Measurements from ENCODE around the gene HS2ST1.

Gene HS2ST1

GRCh38 chr1:87136607-87137341 is 222.3 kb downstream of the HS2ST1 start:
- DNase-seq (ENCODE audit: low read depth in 2 of 2): no peak

DNA sequence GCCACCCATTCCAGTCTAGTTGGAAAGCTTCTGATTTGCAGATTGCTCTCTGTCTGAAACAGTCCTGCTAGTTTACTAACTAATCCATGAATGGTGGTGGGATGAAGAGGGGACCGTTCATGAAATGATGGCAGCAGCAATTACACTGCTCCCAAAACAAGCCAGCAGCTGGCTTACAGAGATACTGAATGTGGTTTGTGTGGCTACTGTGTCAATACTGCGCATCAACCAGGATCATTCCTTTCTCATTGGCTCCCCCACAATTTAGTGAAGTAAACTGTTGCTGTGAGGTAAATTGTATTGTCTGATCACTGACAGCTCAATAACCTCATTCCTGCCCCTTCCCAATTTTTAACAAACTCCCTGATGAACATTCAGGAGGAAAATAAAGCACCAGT is 222.9 kb downstream of the HS2ST1 start:
- DNase-seq (ENCODE audit: low read depth in 2 of 2): no peak

- no peak for DNase-seq (ENCODE audit: low read depth in 2 of 2)
Observed at GRCh38 chr1:87140831-87141540, 226.6 kb downstream of the HS2ST1 start.

DNA sequence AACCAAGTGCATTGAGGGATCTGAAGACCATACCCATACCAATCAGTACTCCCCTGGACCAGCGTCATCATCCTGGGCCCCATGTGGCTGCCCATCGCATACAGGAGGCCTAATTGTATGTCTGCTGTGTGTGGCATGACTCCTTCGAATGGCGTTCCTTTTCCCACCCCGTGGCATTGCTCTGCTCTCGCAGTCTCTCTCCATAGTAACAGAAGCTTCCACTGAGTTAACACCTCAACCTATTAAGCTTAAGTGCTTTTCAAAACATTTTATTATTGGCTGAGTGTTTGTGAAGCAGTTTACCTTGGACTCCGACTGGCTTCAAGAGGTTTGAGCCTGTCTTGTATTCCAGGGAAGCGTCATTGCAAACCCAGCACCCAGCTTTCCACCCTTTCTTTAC is 227.1 kb downstream of the HS2ST1 start:
- DNase-seq (ENCODE audit: low read depth in 2 of 2): no peak

- no peak for DNase-seq (ENCODE audit: low read depth in 2 of 2)
Observed at GRCh38 chr1:87143413-87144135, 229.1 kb downstream of the HS2ST1 start.

DNA sequence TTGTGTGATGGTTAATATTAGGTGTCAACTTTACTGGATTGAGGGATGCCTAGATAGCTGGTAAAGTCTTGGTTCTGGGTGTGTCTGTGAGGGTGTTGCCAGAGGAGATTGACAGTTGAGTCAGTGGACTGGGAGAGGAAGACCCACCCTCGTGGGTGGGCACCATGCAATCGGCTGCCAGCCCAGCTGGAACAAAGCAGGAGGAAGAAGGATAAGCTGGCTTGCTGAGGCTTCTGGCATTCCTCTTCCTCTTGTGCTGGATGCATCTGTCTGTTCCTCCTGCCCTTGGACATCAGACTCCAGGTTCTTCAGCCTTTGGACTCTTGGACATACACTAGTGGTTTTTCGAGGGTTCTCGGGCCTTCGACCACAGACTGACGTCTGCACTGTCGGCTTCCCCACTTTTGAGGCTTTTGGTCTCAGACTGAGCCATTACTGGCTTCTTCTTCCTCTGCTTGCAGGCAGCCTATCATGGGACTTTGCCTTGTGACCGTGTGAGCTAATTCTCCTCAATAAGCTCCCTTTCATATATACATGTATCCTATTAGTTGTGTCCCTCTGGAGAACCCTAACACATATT is 230.0 kb downstream of the HS2ST1 start:
- DNase-seq (ENCODE audit: low read depth in 2 of 2): no peak

DNA sequence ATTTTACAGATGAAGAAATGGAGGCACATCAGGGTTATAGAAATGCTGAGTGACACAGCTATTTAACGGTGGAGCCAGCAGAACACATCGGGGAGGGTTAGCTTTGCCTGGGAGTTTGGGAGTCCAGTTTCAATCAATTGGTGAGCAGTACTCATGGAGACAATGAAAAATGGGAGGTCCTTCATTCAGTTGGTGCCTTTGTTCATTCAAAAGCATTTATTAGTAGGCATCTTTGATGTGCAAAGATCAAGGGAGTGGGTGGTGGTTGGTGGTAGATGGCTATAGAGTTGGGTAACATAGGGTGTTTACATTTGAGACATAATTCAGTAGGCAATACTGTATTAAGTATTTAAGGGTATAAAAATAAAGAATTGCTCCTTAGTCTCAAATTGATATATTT is 230.5 kb downstream of the HS2ST1 start:
- DNase-seq (ENCODE audit: low read depth in 2 of 2): no peak

DNA sequence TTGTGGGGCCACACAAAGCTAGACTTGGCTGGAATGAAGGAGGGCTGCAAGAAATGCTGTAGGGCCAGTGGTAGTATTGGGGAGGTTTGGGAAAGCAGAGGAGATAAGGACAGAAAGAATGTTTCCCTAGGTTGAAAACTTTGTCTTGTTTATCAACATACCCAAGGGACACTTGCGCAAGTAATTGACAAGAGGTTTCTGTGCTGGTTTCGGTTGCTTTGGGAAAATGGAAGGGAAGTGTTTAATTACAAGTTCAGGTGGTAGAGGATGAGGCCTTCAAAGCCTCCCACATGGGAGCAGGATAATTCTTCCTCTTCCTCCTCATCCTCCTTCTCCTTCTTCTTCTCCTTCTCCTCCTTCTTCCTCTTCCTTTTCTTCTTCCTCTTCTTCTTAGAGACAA is 232.1 kb downstream of the HS2ST1 start:
- no peak for DNase-seq (ENCODE audit: low read depth in 2 of 2)

DNA sequence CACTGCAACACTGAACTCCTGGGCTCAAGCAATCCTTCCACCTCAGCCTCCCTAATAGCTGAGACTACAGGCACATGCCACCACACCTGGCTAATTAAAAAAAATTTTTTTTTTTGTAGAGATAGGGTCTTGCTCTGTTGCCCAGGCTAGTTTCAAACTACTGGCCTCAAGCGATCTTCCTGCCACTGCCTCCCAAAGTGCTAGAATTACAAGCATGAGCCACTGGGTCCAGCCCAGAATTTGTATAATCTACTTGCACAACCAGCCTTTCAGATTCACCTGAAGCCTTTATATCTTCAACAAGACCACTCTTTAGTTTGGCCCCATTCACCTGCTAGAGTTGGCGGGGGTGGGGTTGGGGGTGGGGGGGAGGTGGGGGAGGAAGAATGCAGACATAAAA is 232.6 kb downstream of the HS2ST1 start:
- no peak for DNase-seq (ENCODE audit: low read depth in 2 of 2)

GRCh38 chr1:87147851-87148250 is 233.4 kb downstream of the HS2ST1 start:
- DNase-seq (ENCODE audit: low read depth in 2 of 2): no peak

GRCh38 chr1:87148661-87149060 is 234.2 kb downstream of the HS2ST1 start:
- DNase-seq (ENCODE audit: low read depth in 2 of 2): no peak

GRCh38 chr1:87149241-87150041 is 235.0 kb downstream of the HS2ST1 start:
- no peak for DNase-seq (ENCODE audit: low read depth in 2 of 2)

DNA sequence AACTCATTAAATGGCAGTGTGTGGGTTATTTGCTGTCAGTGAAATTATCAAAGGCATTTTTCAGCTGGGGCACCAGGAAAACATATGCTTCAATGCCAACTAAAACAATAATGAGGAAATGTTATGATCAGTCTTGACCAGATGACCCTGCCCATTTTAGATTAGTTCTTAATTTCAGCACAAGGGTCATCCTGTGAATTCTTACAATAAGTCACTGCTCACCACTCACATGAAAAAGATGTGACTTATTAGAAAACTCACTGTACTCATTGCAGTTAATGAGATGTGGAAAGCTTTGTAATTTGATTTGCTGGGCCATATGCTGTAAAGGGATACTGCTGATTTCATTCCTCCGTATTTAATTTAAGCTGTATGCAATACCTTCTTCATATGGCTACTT is 235.7 kb downstream of the HS2ST1 start:
- no peak for DNase-seq (ENCODE audit: low read depth in 2 of 2)

DNA sequence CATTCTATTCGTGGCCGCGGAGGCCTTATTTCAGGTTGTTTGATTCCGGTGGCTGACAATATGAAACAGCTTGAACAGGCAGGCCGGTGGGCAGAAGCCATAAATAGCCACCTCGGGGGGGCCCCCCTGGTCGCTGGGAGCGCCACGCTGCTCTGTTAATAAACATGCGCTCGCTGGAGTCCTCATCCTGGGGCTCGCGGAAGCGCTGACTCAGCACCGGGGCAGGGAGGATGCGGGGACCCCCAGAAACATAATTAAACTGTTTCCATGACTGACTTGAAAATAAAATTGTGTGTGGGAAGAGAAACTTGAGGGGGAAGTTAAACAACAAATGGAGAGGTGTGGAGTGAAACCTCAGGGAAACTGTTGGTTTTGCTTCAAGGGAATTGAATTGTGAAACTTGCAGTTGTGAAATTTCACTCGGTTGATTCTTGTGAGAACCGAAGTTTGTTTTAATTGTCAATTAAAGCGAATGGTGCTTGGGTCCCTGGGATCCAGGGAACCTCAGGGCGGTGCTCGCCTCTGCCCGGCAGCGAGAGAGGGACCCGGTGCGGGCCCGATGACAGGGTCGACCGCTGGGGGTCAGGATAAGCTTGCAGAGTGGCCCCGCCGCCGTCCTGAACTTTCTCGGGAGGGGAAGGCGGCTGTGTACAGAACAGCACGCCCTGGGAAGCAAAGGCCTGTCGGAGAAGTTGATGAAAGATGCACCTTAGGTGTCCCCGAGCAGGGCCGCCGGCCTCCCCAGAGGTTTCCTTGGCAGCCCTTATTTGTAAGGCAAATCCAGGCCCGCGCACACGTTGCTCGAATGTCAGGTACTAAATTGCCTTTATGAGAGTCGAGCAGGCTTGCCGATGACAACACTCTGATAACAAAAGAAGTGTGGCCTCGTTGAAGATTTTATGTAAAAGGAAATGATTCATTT is 237.3 kb downstream of the HS2ST1 start:
- peak; percentile 10 to 15 for DNase-seq (ENCODE audit: low read depth in 2 of 2)

DNA sequence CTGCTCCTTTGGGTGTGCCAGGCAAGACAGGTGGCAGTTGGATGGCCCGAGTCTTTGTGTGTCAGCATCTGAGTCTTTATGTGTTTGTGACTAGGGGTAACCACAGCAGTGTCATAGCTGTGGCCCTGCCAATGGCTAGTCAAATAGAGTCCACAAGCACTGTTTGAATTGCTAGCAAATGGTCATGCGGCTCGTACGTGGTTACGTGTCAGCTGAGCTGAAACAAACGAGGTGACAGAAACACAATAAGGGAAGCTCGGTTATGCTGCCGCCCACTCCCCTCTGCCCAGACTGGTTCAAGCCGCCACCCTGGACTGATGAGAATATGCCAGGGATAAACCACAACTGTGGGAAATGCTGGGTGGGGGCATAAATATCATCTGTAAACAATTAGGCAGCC is 239.9 kb downstream of the HS2ST1 start:
- DNase-seq (ENCODE audit: low read depth in 2 of 2): no peak

DNA sequence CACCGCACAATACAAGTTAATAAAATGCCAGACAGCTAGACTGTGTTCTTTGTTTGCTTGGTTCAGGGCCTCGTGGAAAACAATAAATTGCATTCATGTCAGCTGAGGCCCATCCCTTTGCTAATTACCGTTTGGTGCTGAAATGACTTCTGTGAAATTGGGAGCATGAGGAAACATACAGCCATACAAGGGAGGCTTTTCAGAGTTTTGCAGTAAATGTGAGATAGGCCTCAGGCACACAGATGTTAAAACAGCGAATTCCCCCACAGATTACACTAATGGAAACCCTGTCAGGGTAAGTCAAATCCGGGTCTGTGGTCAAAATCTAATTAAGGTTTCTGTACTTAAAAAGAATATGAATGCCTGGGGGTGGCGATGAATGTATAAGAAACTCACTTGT is 240.7 kb downstream of the HS2ST1 start:
- no peak for DNase-seq (ENCODE audit: low read depth in 2 of 2)

DNA sequence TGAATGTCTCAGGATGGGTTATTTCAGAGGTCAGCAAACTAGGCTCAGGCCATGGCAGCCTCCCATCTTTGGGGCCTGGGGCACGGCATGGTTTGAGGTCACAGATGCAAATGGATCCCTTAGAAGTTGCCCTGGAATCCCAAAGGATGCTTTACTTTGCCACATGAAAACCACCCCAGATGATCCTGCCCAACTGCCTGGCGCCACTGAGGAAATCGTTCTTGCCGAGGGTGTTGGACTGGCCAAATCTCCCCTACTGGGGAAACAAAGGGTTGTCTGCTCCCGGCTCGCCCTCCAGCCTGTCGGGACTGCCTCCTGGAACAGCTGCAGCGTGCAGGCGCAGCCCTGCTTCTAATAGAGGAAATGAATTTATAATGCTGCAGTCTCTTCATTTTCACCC is 241.2 kb downstream of the HS2ST1 start:
- DNase-seq (ENCODE audit: low read depth in 2 of 2): no peak

GRCh38 chr1:87156124-87156523 is 241.7 kb downstream of the HS2ST1 start:
- no peak for DNase-seq (ENCODE audit: low read depth in 2 of 2)

GRCh38 chr1:87159378-87159915 is 245.0 kb downstream of the HS2ST1 start:
- no peak for DNase-seq (ENCODE audit: low read depth in 2 of 2)
